H9 (cell line): ENCODE results near the gene PCNX2. TPM values are rescaled to one million over a fixed set of nuclear protein-coding genes. Genes with fewer than 3 reads are reported as not detected.

Source experiments
- DNase-seq: peaks from one replicate; pipeline ENCODE4 v3.0.0-alpha.2; 2017
- H2AFZ ChIP-seq: one replicate; pipeline ENCODE4 v1.6.1; 2013; ENCODE audit warnings: mild to moderate bottlenecking, low read length, control low read depth, moderate library complexity
- H2AK5ac ChIP-seq: 2 replicates; pipeline ENCODE4 v1.6.1; 2013; ENCODE audit warnings: low read length, control low read depth, mixed read lengths; ENCODE audit not compliant: insufficient read length
- H2BK120ac ChIP-seq: one replicate; pipeline ENCODE4 v1.6.1; 2013; ENCODE audit warnings: low read depth, mild to moderate bottlenecking, low read length, control low read depth, inconsistent platforms; ENCODE audit not compliant: poor library complexity, severe bottlenecking
- H2BK12ac ChIP-seq: 2 replicates; pipeline ENCODE4 v1.6.1; 2013; ENCODE audit warnings: low read length, control low read depth, mixed read lengths, low read depth; ENCODE audit not compliant: insufficient read length
- H2BK15ac ChIP-seq: 2 replicates; pipeline ENCODE4 v1.6.1; 2013; ENCODE audit warnings: low read depth, low read length, control low read depth
- H2BK20ac ChIP-seq: one replicate; pipeline ENCODE4 v1.6.1; 2013; ENCODE audit warnings: low read depth, mild to moderate bottlenecking, low read length, control low read depth, inconsistent platforms; ENCODE audit not compliant: poor library complexity, severe bottlenecking
- H2BK5ac ChIP-seq: 2 replicates; pipeline ENCODE4 v1.6.1; 2013; ENCODE audit warnings: low read length, control low read depth, mixed read lengths; ENCODE audit not compliant: insufficient read length
- H3K14ac ChIP-seq: 2 replicates; pipeline ENCODE4 v1.6.1; 2013; ENCODE audit warnings: low read length, control low read depth; ENCODE audit not compliant: insufficient read depth
- H3K18ac ChIP-seq: 2 replicates; pipeline ENCODE4 v1.6.1; 2013; ENCODE audit warnings: low read depth, mild to moderate bottlenecking, mixed read lengths, low read length, control low read depth; ENCODE audit not compliant: insufficient read length
- H3K23ac ChIP-seq: 2 replicates; pipeline ENCODE4 v1.6.1; 2013; ENCODE audit warnings: low read length, control low read depth, mixed read lengths, low read depth; ENCODE audit not compliant: insufficient read length
- H3K23me2 ChIP-seq: 2 replicates; pipeline ENCODE4 v1.6.1; 2013; ENCODE audit warnings: low read depth, mild to moderate bottlenecking, mixed read lengths, low read length, control low read depth; ENCODE audit not compliant: insufficient read length, poor library complexity, severe bottlenecking
- H3K27ac ChIP-seq: 2 replicates; pipeline ENCODE4 v1.5.1; 2013; ENCODE audit warnings: low read length, control low read depth, mixed read lengths, low read depth; ENCODE audit not compliant: insufficient read length
- H3K27me3 ChIP-seq: 2 replicates; pipeline ENCODE4 v1.6.1; 2013; ENCODE audit warnings: low read length, control low read depth, inconsistent platforms; ENCODE audit not compliant: insufficient read depth
- H3K4ac ChIP-seq: 2 replicates; pipeline ENCODE4 v1.6.1; 2013; ENCODE audit warnings: low read depth, mild to moderate bottlenecking, control low read depth, inconsistent platforms, low read length, moderate library complexity
- H3K4me1 ChIP-seq: 2 replicates; pipeline ENCODE4 v1.6.1; 2013; ENCODE audit warnings: low read length, control low read depth, inconsistent platforms; ENCODE audit not compliant: insufficient read depth
- H3K4me2 ChIP-seq: 2 replicates; pipeline ENCODE4 v1.6.1; 2013; ENCODE audit warnings: low read length, control low read depth, mixed read lengths; ENCODE audit not compliant: insufficient read length, insufficient read depth
- H3K56ac ChIP-seq: 2 replicates; pipeline ENCODE4 v1.6.1; 2013; ENCODE audit warnings: low read depth, mild to moderate bottlenecking, mixed read lengths, low read length, control low read depth; ENCODE audit not compliant: insufficient read length
- H3K79me1 ChIP-seq: 2 replicates; pipeline ENCODE4 v1.6.1; 2013; ENCODE audit warnings: low read depth, mild to moderate bottlenecking, moderate library complexity, low read length, control low read depth, inconsistent platforms; ENCODE audit not compliant: insufficient read depth, poor library complexity, severe bottlenecking
- H3K79me2 ChIP-seq: 2 replicates; pipeline ENCODE4 v1.6.1; 2013; ENCODE audit warnings: low read length, control low read depth, inconsistent platforms; ENCODE audit not compliant: insufficient read depth
- H3K9ac ChIP-seq: 2 replicates; pipeline ENCODE4 v1.6.1; 2013; ENCODE audit warnings: low read length, control low read depth, mixed read lengths; ENCODE audit not compliant: insufficient read length; ENCODE audit errors: extremely low read depth
- H3K9me3 ChIP-seq: one replicate; pipeline ENCODE4 v1.6.1; 2013; ENCODE audit warnings: low read depth, low read length, inconsistent platforms; ENCODE audit not compliant: control insufficient read depth
- H3T11ph ChIP-seq: one replicate; pipeline ENCODE4 v1.6.1; 2013; ENCODE audit warnings: mild to moderate bottlenecking, low read length, control low read depth, inconsistent platforms
- H4K20me1 ChIP-seq: one replicate; pipeline ENCODE4 v1.6.1; 2013; ENCODE audit not compliant: control insufficient read depth, insufficient read length, insufficient read depth
- H4K5ac ChIP-seq: 2 replicates; pipeline ENCODE4 v1.6.1; 2013; ENCODE audit warnings: low read depth, mild to moderate bottlenecking, mixed read lengths, low read length, control low read depth; ENCODE audit not compliant: insufficient read length
- H4K8ac ChIP-seq: replicated peaks from 2 replicates; pipeline ENCODE4 v1.6.1; 2013; ENCODE audit warnings: low read length, control low read depth, mixed read lengths, low read depth; ENCODE audit not compliant: insufficient read length
- H4K91ac ChIP-seq: 2 replicates; pipeline ENCODE4 v1.6.1; 2013; ENCODE audit warnings: low read depth, mild to moderate bottlenecking, moderate library complexity, mixed read lengths, low read length, control low read depth; ENCODE audit not compliant: insufficient read length
- H3K27ac Mint-ChIP-seq, 3 experiments: 2 replicates in 2 of 3; 3 replicates in 1 of 3; pipeline ENCODE4 v1.8.0; 2020 to 2021; ENCODE audit warnings: mixed read lengths in 3 of 3, mild to moderate bottlenecking in 1 of 3, moderate library complexity in 1 of 3
- H3K27me3 Mint-ChIP-seq: 2 replicates; pipeline ENCODE4 v1.8.0; 2021; ENCODE audit warnings: low read depth, mild to moderate bottlenecking, moderate library complexity, mixed read lengths
- H3K36me3 Mint-ChIP-seq, 3 experiments: 2 replicates in 2 of 3; 3 replicates in 1 of 3; pipeline ENCODE4 v1.8.0; 2020 to 2021; ENCODE audit warnings: low read depth in 3 of 3, mixed read lengths in 3 of 3; ENCODE audit not compliant: insufficient read depth in 1 of 3
- H3K4me1 Mint-ChIP-seq, 2 experiments: 2 replicates each; pipeline ENCODE4 v1.8.0; 2020; ENCODE audit warnings: mixed read lengths in 2 of 2
- H3K4me3 Mint-ChIP-seq, 2 experiments: 2 replicates in 1 of 2; 3 replicates in 1 of 2; pipeline ENCODE4 v1.8.0; 2020 to 2021; ENCODE audit warnings: mild to moderate bottlenecking in 2 of 2, mixed read lengths in 2 of 2, moderate library complexity in 1 of 2
- H3K9me3 Mint-ChIP-seq, 2 experiments: 2 replicates in 1 of 2; 3 replicates in 1 of 2; pipeline ENCODE4 v1.8.0; 2020; ENCODE audit warnings: mild to moderate bottlenecking in 2 of 2, mixed read lengths in 2 of 2, moderate library complexity in 1 of 2
- total RNA-seq: library from RNA; stranded (reverse); gene quantifications from 2 replicates; pipeline ENCODE4 v1.2.1, GENCODE V29; 2021
- TF ChIP-seq, protein P1 (sequence below): fragments of 200-600 bp; sonication (generic); conservative IDR thresholded peaks from 3 replicates; pipeline ENCODE4 v1.8.0; 2021; ENCODE audit warnings: antibody characterized with exemption, mild to moderate bottlenecking

The PCNX2 gene
- total RNA-seq, 1 experiment from 2014 or later = 45.1 TPM

DNA sequence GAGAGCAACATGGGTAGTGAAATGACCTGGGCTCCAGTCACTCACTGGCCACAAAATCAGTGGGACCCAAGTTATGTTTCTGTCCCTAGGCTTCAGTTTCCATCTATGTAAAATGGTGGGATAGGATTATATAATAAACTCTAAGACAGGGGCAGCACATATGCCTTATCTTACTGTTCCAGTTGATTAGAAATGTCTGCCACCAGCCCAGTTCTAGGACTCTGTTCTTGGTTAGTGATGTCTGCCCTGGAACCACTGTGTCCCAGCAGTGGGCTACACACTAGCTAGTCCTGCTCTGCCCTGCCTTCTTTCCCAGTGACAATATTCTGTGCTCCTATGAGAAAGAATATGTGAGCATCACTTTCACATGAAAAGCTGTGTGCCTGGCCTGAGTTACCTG is 138.3 kb downstream of the PCNX2 start:
- H3K4me3 Mint-ChIP-seq = no peak overlapping the region
- H2BK20ac ChIP-seq = no peak overlapping the region
- H3K56ac ChIP-seq = no peak overlapping the region
- H3K23me2 ChIP-seq = no peaks in the 10 kb centered on the region
- H4K5ac ChIP-seq = no peak overlapping the region
- H3K4me1 ChIP-seq = no peaks in the 10 kb centered on the region
- no peaks in the 10 kb centered on the region for H3K79me2 ChIP-seq
- H3K14ac ChIP-seq = no peak overlapping the region
- no peak overlapping the region for H3K18ac ChIP-seq
- no peak overlapping the region for H3K4me2 ChIP-seq
- H3K4me1 Mint-ChIP-seq = no peaks in the 10 kb centered on the region
- no peak overlapping the region for H2BK12ac ChIP-seq
- H3K27me3 Mint-ChIP-seq = no peaks in the 10 kb centered on the region
- H2AFZ ChIP-seq = no peak overlapping the region
- no peak overlapping the region for H4K91ac ChIP-seq
- peaks cover 21 to 49% (median 25%) of the 10 kb centered on the region in 3 experiments for H3K36me3 Mint-ChIP-seq
- H3K27ac Mint-ChIP-seq = no peak overlapping the region
- DNase-seq = no peak
- H2BK5ac ChIP-seq = no peak overlapping the region
- H3K9ac ChIP-seq = no peak overlapping the region
- no peaks in the 10 kb centered on the region for H3K79me1 ChIP-seq
- H3T11ph ChIP-seq = no peak overlapping the region
- no peak overlapping the region for H3K27ac ChIP-seq
- H4K8ac ChIP-seq = no peak overlapping the region
- H4K20me1 ChIP-seq = no peaks in the 10 kb centered on the region
- TF ChIP-seq, protein P1, sequence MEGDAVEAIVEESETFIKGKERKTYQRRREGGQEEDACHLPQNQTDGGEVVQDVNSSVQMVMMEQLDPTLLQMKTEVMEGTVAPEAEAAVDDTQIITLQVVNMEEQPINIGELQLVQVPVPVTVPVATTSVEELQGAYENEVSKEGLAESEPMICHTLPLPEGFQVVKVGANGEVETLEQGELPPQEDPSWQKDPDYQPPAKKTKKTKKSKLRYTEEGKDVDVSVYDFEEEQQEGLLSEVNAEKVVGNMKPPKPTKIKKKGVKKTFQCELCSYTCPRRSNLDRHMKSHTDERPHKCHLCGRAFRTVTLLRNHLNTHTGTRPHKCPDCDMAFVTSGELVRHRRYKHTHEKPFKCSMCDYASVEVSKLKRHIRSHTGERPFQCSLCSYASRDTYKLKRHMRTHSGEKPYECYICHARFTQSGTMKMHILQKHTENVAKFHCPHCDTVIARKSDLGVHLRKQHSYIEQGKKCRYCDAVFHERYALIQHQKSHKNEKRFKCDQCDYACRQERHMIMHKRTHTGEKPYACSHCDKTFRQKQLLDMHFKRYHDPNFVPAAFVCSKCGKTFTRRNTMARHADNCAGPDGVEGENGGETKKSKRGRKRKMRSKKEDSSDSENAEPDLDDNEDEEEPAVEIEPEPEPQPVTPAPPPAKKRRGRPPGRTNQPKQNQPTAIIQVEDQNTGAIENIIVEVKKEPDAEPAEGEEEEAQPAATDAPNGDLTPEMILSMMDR = no peak
- H3K27me3 ChIP-seq = no peaks in the 10 kb centered on the region
- H3K9me3 Mint-ChIP-seq = no peaks in the 10 kb centered on the region
- no peak overlapping the region for H3K23ac ChIP-seq
- H2BK15ac ChIP-seq = no peak overlapping the region
- H3K9me3 ChIP-seq = no peaks in the 10 kb centered on the region
- no peak overlapping the region for H2BK120ac ChIP-seq
- H2AK5ac ChIP-seq = no peak overlapping the region
- H3K4ac ChIP-seq = no peak overlapping the region
